A673 (cell line): Measurements from ENCODE around the gene TRIP12. TPM values are rescaled to one million over a fixed set of nuclear protein-coding genes. Genes with fewer than 3 reads are reported as not detected.
"Not testable (repeated sequence)": the region's sequence is repeated elsewhere in the genome, so short reads cannot be mapped to it uniquely, and the experiment has no call there.

Experiments
- BruUV-seq: library from RNA; stranded (reverse); fragments of 400-500 nt; replicated peaks from 2 replicates; lab custom pipeline; 2021; lab: Mats Ljungman, UMichigan
- CTCF ChIA-PET: fragments of 300-600 bp; sonication (Branson Sonifier 250); formaldehyde crosslinking; loops from one replicate; lab custom pipeline; 2022; ENCODE audit warnings: antibody characterized with exemption; lab: Charles Lee
- POLR2A ChIA-PET: fragments of 300-600 bp; sonication (Branson Sonifier 250); formaldehyde crosslinking; loops from one replicate; lab custom pipeline; 2022; ENCODE audit warnings: antibody characterized with exemption; ENCODE audit not compliant: low non-redundant PET; lab: Charles Lee
- DNase-seq: peaks from one replicate; pipeline ENCODE4 v3.0.0-alpha.2; 2015; ENCODE audit warnings: low spot score
- H3K27ac ChIP-seq: fragments of 200-600 bp; sonication (generic); 2 replicates; pipeline ENCODE4 v1.5.1; 2016; ENCODE audit warnings: mixed run types, low read depth, mild to moderate bottlenecking, mixed read lengths, antibody characterized with exemption, low read length; ENCODE audit not compliant: poor library complexity, severe bottlenecking
- H3K27me3 ChIP-seq: fragments of 200-600 bp; sonication (generic); replicated peaks from 2 replicates; pipeline ENCODE4 v1.6.1; 2017; ENCODE audit warnings: mixed run types, low read depth, mild to moderate bottlenecking, mixed read lengths, antibody characterized with exemption, low read length; ENCODE audit not compliant: insufficient read depth, poor library complexity
- H3K36me3 ChIP-seq: fragments of 200-600 bp; sonication (generic); 2 replicates; pipeline ENCODE4 v1.6.1; 2016; ENCODE audit warnings: mixed run types, mild to moderate bottlenecking, mixed read lengths, antibody characterized with exemption, low read length; ENCODE audit not compliant: insufficient read depth, poor library complexity, severe bottlenecking
- H3K4me1 ChIP-seq: fragments of 200-600 bp; sonication (generic); 2 replicates; pipeline ENCODE4 v1.6.1; 2017; ENCODE audit warnings: mixed run types, mild to moderate bottlenecking, mixed read lengths, antibody characterized with exemption, low read length; ENCODE audit not compliant: insufficient read depth, poor library complexity, severe bottlenecking
- H3K4me3 ChIP-seq: fragments of 200-600 bp; sonication (generic); 2 replicates; pipeline ENCODE4 v1.5.1; 2016; ENCODE audit warnings: low read depth, mixed run types, mild to moderate bottlenecking, mixed read lengths, low read length; ENCODE audit not compliant: poor library complexity, severe bottlenecking
- H3K9me3 ChIP-seq: fragments of 200-600 bp; sonication (generic); 2 replicates; pipeline ENCODE4 v1.6.1; 2016; ENCODE audit warnings: mixed run types, low read depth, mild to moderate bottlenecking, mixed read lengths, antibody characterized with exemption, low read length; ENCODE audit not compliant: poor library complexity, severe bottlenecking
- CTCF ChIP-seq: fragments of 300-800, 200-600 bp; sonication (generic); conservative IDR thresholded peaks from 2 replicates; pipeline ENCODE4 v1.5.1; 2017; ENCODE audit warnings: low read depth, mild to moderate bottlenecking, antibody characterized with exemption, low read length, moderate library complexity, mixed read lengths
- EZH2 ChIP-seq: fragments of 200-600 bp; sonication (generic); IDR thresholded peaks from 2 replicates; pipeline ENCODE4 v1.6.1; 2017; ENCODE audit warnings: borderline replicate concordance, low read depth, mild to moderate bottlenecking, mixed read lengths, antibody characterized with exemption, low read length; ENCODE audit not compliant: poor library complexity, severe bottlenecking
- intact Hi-C: fragments of 100-400 bp; cut with micrococcal nuclease; formaldehyde crosslinking; loops from one replicate; pipeline ENCODE4 v1.10.0; 2022; ENCODE audit not compliant: unreplicated experiment
- total RNA-seq: library from RNA; stranded (reverse); gene quantifications from 2 replicates; pipeline ENCODE4 v1.2.3, GENCODE V29; 2021

TRIP12 gene
- total RNA-seq, 1 experiment from 2014 or later: 300 TPM

DNA sequence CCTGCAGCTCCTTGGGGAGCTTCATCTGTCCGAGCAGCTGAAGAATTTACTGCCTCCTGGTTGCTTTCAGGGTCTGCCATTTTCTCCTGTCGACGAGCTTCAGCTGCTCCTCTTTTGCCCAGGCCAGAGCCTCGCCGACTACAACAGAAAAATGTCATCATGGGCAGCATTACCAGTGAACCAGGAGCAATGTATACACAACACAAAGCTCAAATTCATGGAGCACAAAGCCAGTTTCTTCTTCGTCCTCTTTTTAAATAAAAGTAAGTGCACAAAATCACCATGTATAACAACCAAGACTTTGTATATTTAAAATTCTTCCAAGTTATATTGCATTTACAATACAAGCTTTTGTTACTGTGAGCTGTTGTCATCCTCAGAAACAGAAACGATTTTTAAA, 85.0 kb downstream of the TRIP12 start:
- CTCF ChIA-PET: no interaction called here
- no peak for DNase-seq
- POLR2A ChIA-PET: no interaction called here
- Histone ChIP-seq H3K27ac (no peak overlapping the region), H3K4me3 (no peak overlapping the region), H3K27me3 (no peaks in the 10 kb centered on the region), H3K4me1 (peaks cover 10% of the 10 kb centered on the region), H3K36me3 (no peaks in the 10 kb centered on the region), H3K9me3 (no peaks in the 10 kb centered on the region)
- TF ChIP-seq EZH2 (no peak), CTCF (no peak)
- intact Hi-C loops: no loop called here
- no TSS peak for BruUV-seq

DNA sequence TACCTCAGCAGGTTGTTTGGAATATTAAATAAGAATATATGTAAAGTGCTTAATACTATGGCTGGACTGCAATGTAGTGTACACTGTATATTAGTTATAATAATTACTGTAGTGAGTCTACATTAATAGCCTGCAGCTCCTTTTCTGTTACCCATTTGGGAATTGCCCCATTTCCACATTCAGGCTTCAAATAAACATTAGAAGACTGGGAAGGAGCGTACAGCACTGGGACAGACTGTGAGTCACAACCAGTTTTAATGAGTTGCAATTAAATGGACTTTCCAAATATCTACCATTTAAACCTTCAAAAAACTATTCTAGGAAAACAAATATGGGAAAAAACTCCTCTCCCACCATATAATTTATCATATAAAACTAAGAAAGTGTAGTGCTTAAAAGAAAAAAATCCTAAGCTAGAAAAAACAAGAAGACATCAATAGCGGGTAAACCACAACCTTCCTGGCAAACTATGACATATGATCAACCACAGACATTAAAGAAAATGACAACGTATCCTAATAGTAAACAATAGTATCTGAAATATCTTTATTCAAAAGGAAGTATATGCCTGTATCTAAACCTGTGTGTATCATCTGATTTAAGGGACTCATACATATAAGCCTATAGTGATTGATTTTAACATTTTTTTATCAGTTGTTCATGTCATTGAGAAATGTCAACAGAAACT, 86.1 kb downstream of the TRIP12 start:
- CTCF ChIA-PET: no interaction called here
- DNase-seq: no peak
- no peak for TF ChIP-seq CTCF
- TF ChIP-seq EZH2: no peak
- Histone ChIP-seq H3K27me3 (no peaks in the 10 kb centered on the region), H3K4me3 (no peak overlapping the region), H3K4me1 (peaks cover 5% of the 10 kb centered on the region), H3K27ac (no peak overlapping the region), H3K36me3 (no peaks in the 10 kb centered on the region), H3K9me3 (no peaks in the 10 kb centered on the region)
- no TSS peak for BruUV-seq
- POLR2A ChIA-PET: no interaction called here
- intact Hi-C loops: no loop called here

DNA sequence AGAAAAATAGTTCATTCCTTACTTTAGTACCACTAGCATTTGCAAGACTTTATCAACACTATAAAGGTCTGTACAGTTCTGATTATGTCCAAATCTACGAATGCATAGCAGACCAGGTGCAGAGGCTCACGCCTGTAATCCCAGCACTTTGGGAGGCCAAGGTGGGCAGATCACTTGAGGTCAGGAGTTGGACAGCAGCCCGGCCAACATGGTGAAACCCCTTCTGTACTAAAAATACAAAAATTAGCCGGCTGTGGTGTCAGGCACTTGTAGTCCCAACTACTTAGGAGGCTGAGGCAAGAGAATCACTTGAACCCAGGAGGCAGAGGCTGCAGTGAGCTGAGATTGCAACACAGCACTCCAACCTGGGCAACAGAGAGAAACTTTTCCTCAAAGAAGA, 87.4 kb downstream of the TRIP12 start:
- H3K36me3 ChIP-seq, CTCF ChIA-PET, H3K9me3 ChIP-seq, DNase-seq, intact Hi-C loops, BruUV-seq, H3K27ac ChIP-seq, H3K4me3 ChIP-seq, H3K4me1 ChIP-seq, H3K27me3 ChIP-seq: not testable (repeated sequence)
- POLR2A ChIA-PET: interaction anchor here (0.7 kb wide), 1 partner anchor 13 kb away, joined by 5 read pairs; no protein-coding TSS in a partner anchor

DNA sequence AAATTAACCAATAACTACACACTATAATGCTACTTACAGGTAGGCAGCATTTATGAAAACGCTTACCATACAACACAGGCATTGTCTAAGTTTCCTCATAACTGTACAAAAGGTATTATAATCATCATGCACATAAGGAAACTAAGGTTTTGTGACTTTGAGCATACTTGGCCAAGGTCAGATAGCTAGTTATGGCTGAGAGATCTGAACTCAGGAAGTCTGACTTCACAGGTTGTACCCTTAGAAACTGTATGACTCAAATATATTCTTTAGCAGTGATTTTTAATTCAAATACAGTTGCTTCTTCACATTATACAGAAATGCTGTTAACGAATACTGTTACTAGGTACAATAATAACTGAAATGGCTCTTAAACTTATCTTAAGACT, 89.3 kb downstream of the TRIP12 start:
- peaks cover 18% of the 10 kb centered on the region for H3K36me3 ChIP-seq
- H3K4me1 ChIP-seq: peaks cover 5% of the 10 kb centered on the region
- ChIA-PET CTCF (no interaction called here), POLR2A (no interaction called here)
- no peak overlapping the region for H3K4me3 ChIP-seq
- no peak for TF ChIP-seq CTCF
- TF ChIP-seq EZH2: no peak
- no peak for DNase-seq
- no peaks in the 10 kb centered on the region for H3K27me3 ChIP-seq
- intact Hi-C loops: no loop called here
- BruUV-seq: no TSS peak
- no peaks in the 10 kb centered on the region for H3K9me3 ChIP-seq
- H3K27ac ChIP-seq: no peak overlapping the region
